GM12872 (cell line): ENCODE results near the gene EXPH5.

Source experiments
- CTCF ChIP-seq: IDR thresholded peaks from 3 replicates; pipeline ENCODE4 v1.5.1; 2011; ENCODE audit warnings: low read depth, mild to moderate bottlenecking, low read length, moderate library complexity; ENCODE audit not compliant: insufficient read depth

EXPH5 gene, protein sequence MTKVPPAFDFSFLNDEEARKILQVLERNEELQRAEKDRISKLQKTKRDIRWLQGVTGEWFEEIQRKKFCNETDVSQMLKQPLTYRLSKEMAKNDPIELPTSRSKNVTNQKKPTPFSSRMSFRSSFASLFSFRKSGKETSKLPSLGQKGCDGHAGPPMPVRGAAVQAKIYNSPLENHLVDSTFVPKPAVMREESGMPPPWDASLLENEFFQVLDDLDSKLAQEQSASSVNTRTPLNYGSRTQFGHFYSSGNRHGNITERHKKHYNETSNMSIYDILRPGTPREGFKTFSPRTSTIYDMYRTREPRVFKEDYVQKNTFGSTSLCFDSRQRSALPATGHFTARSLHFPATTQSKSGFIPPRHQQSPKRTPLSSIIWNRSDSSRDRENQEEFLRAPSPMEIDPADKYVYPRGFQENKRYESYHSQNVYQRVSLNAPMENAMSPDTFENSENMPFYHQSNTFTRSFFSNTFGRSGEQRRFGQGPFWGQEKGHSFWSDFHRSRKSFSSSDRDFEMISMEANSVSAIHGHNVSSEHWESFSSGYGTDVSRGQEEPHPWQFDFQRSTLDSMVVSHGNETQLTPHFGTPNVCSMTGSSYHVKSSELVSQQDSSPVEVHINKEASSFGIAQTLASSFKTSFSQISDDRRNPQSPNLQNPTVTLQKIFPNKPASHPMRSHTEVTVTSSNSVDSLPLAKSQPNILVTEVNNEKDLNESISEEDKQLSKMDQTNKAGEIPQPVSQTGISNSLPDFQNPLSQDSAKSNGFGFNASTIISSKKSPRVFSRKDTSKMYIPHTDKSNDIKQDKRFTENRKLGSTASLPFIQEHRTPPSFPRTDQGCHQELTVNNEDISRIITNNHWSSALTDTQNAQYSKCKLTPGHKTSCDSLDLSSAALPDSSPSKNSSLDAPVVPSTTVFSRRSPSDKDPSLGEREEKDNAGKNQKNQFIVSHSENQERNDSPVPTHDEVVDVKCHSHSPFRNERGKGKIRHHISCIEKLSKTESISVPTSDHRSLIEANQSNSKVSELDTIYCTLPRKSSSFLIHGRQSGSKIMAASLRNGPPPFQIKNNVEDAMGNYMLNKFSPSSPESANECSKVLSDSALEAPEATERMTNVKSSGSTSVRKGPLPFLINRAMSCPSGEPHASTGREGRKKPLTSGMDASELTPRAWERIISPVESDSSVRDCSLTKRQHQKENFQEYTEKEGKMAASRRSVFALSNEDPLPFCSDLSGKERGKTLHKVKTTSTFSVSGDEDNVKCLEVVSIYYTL (N-terminal part only)

GRCh38 chr11:108593214-108593922 lies at the start of gene EXPH5:
TSS of gene EXPH5 (minus strand) at chr11:108593768. CDS start at chr11:108593536, 232 bp downstream.
- TF ChIP-seq CTCF, result no peak

DNA sequence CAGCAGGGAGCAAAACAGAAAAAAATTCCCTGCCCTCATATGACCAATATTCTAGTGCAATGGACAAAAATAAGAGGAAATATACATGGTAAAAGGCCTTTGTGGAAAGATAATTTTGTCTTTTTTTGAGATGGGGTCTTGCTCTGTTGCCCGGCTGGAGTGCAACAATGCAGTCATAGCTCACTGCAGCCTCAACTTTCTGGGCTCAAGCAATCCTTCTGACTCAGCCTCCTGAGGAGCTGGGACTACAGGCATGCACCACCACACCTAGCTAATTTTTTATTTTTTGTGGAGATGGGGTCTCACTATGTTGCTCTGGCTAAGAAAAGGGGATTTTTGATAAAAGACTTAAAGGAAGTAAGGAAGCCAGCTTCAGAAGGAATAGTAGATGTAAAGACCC lies 45.6 kb upstream of the EXPH5 start:
- TF ChIP-seq CTCF, result no peak

GRCh38 chr11:108636222-108636621 lies 42.7 kb upstream of the EXPH5 start:
- TF ChIP-seq CTCF, result no peak

- no peak for TF ChIP-seq CTCF
Measured at GRCh38 chr11:108635106-108635505, 41.5 kb upstream of the EXPH5 start.

GRCh38 chr11:108632041-108632704 lies 38.6 kb upstream of the EXPH5 start:
- TF ChIP-seq CTCF, result no peak

- no peak for TF ChIP-seq CTCF
Measured at GRCh38 chr11:108629274-108629673, 35.7 kb upstream of the EXPH5 start.
